ENCODE measurements around the gene TRMT6. TPM values are rescaled to one million over a fixed set of nuclear protein-coding genes. Genes with fewer than 3 reads are reported as not detected.

TRMT6 gene
- total RNA-seq, 1 experiment from 2014 or later: 16.2 TPM

- H3K9me2 ChIP-seq (ENCODE audit: insufficient read depth): no peaks in the 10 kb centered on the region
- H3F3A ChIP-seq (ENCODE audit: insufficient read depth, low read depth): peaks cover 5% of the 10 kb centered on the region; the same call in 1 of the 2 replicates
- ChIA-PET POLR2A (ENCODE audit: unreplicated experiment) (interaction anchor here (0.6 kb wide), 1 partner anchor 62 kb away, joined by 5 read pairs; no protein-coding TSS in a partner anchor), CTCF (no interaction called here)
- no peak for DNase-seq
- H3K27me3 ChIP-seq (ENCODE audit: insufficient read depth, low read depth): peaks cover 8% of the 10 kb centered on the region; the same call in 1 of the 2 replicates
- H3K4me1 ChIP-seq (replicated peaks; ENCODE audit: insufficient read depth): no peaks in the 10 kb centered on the region
- no peaks in the 10 kb centered on the region for H4K20me1 ChIP-seq (ENCODE audit: insufficient read depth)
- no peak overlapping the region for H3K4me3 ChIP-seq
- no peaks in the 10 kb centered on the region for H3K9me3 ChIP-seq (ENCODE audit: insufficient read depth, low read depth)
- no peaks in the 10 kb centered on the region for H3K79me2 ChIP-seq (ENCODE audit: low read depth)
- 0 out of 2 replicates have a peak, but pooled peaks cover 4% of the 10 kb centered on the region for H3K36me3 ChIP-seq (ENCODE audit: low read depth)
- BruUV-seq (replicated peaks): TSS peak; percentile 12
- H3K27ac ChIP-seq: no peak overlapping the region
- intact Hi-C loops (cut with micrococcal nuclease; ENCODE audit: unreplicated experiment): loop anchor here (10.0 kb wide), 1 partner anchor 381 kb away; no protein-coding TSS in a partner anchor
- H2AFZ ChIP-seq: no peak overlapping the region
- no peak for TF ChIP-seq EZH2 (IDR thresholded peaks at IDR 0.05; ENCODE audit: low read depth)
- no peak for TF ChIP-seq CTCF (conservative IDR thresholded peaks at IDR 0.05)
- H3K4me2 ChIP-seq: no peak overlapping the region
Measured at GRCh38 chr20:5935384-5935783, 14.9 kb downstream of the TRMT6 start.

- H2AFZ ChIP-seq: no peak overlapping the region
- intact Hi-C loops (cut with micrococcal nuclease; ENCODE audit: unreplicated experiment): loop anchor here (1.0 to 10.0 kb wide), 2 partner anchors 379 to 405 kb away; no protein-coding TSS in a partner anchor
Measured at GRCh38 chr20:5933802-5934436, 16.4 kb downstream of the TRMT6 start.

GRCh38 chr20:5932796-5933195 lies 17.5 kb downstream of the TRMT6 start:
- Histone ChIP-seq H3K27ac (no peak overlapping the region), H3K4me2 (no peak overlapping the region), H3F3A (ENCODE audit: insufficient read depth, low read depth) (peaks cover 5% of the 10 kb centered on the region; the same call in 1 of the 2 replicates), H3K27me3 (ENCODE audit: insufficient read depth, low read depth) (peaks cover 30% of the 10 kb centered on the region), H3K9me3 (ENCODE audit: insufficient read depth, low read depth) (no peaks in the 10 kb centered on the region), H3K4me3 (no peak overlapping the region), H3K79me2 (ENCODE audit: low read depth) (no peaks in the 10 kb centered on the region), H2AFZ (no peak overlapping the region), H3K4me1 (replicated peaks; ENCODE audit: insufficient read depth) (no peaks in the 10 kb centered on the region), H3K9me2 (ENCODE audit: insufficient read depth) (no peaks in the 10 kb centered on the region), H3K36me3 (ENCODE audit: low read depth) (no peaks in the 10 kb centered on the region), H4K20me1 (ENCODE audit: insufficient read depth) (no peaks in the 10 kb centered on the region)
- DNase-seq: no peak
- CTCF ChIA-PET: no interaction called here
- TF ChIP-seq CTCF (conservative IDR thresholded peaks at IDR 0.05) (no peak), EZH2 (IDR thresholded peaks at IDR 0.05; ENCODE audit: low read depth) (no peak)
- intact Hi-C loops (cut with micrococcal nuclease; ENCODE audit: unreplicated experiment): loop anchor here (10.0 kb wide), 1 partner anchor 378 kb away; no protein-coding TSS in a partner anchor
- POLR2A ChIA-PET (ENCODE audit: unreplicated experiment): no interaction called here
- BruUV-seq (replicated peaks): no TSS peak

More at GRCh38 chr20:5933802-5934436, 16.4 kb downstream of the TRMT6 start:
- TF ChIP-seq CTCF (conservative IDR thresholded peaks at IDR 0.05) (peak; percentile 55), EZH2 (IDR thresholded peaks at IDR 0.05; ENCODE audit: low read depth) (no peak)
- Histone ChIP-seq H3K9me3 (ENCODE audit: insufficient read depth, low read depth) (no peaks in the 10 kb centered on the region), H3K4me2 (no peak overlapping the region), H3F3A (ENCODE audit: insufficient read depth, low read depth) (peaks cover 5% of the 10 kb centered on the region; the same call in 1 of the 2 replicates), H3K36me3 (ENCODE audit: low read depth) (0 out of 2 replicates have a peak, but pooled peaks cover 4% of the 10 kb centered on the region), H3K27me3 (ENCODE audit: insufficient read depth, low read depth) (peaks cover 19% of the 10 kb centered on the region; the same call in 1 of the 2 replicates), H3K79me2 (ENCODE audit: low read depth) (no peaks in the 10 kb centered on the region), H3K4me1 (replicated peaks; ENCODE audit: insufficient read depth) (no peaks in the 10 kb centered on the region), H3K9me2 (ENCODE audit: insufficient read depth) (no peaks in the 10 kb centered on the region), H3K27ac (no peak overlapping the region), H3K4me3 (no peak overlapping the region), H4K20me1 (ENCODE audit: insufficient read depth) (no peaks in the 10 kb centered on the region)
- ChIA-PET POLR2A (ENCODE audit: unreplicated experiment) (no interaction called here), CTCF (no interaction called here)
- no TSS peak for BruUV-seq (replicated peaks)
- DNase-seq: no peak

Data from PC-9 (cell line).